Panc1 (cell line): ENCODE measurements around the gene CDH6. TPM values are rescaled to one million over a fixed set of nuclear protein-coding genes. Genes with fewer than 3 reads are reported as not detected.

Experiments
- ATAC-seq: fragments of 200-7000 bp; cut with Tn5 transposase; 2 replicates; pipeline ENCODE4 v1.9.1; 2020; ENCODE audit warnings: mild to moderate bottlenecking, moderate library complexity
- BruUV-seq: library from RNA; stranded (reverse); fragments of 400-500 nt; replicated peaks from 2 replicates; lab custom pipeline; 2021; lab: Mats Ljungman, UMichigan
- CTCF ChIA-PET: fragments of 300-600 bp; sonication (Branson Sonifier 250); formaldehyde crosslinking; loops from one replicate; lab custom pipeline; 2022; ENCODE audit warnings: antibody characterized with exemption; lab: Charles Lee
- POLR2A ChIA-PET: fragments of 300-600 bp; sonication (Branson Sonifier 250); formaldehyde crosslinking; loops from one replicate; lab custom pipeline; 2022; ENCODE audit warnings: antibody characterized with exemption; lab: Charles Lee
- DNase-seq: peaks from one replicate; pipeline ENCODE4 v3.0.0-alpha.2; 2010; ENCODE audit warnings: low read depth, low spot score
- H3K27ac ChIP-seq: 2 replicates; pipeline ENCODE4 v1.5.1; 2011; ENCODE audit warnings: mild to moderate bottlenecking, low read length, inconsistent platforms
- H3K27me3 ChIP-seq: fragments of 200-500 bp; sonication (Bioruptor generic); 2 replicates; pipeline ENCODE4 v1.6.0; 2014; ENCODE audit warnings: low read length, inconsistent platforms; ENCODE audit not compliant: control insufficient read depth, insufficient read depth
- H3K36me3 ChIP-seq: fragments of 200-500 bp; sonication (Bioruptor generic); 2 replicates; pipeline ENCODE4 v1.5.1; 2014; ENCODE audit warnings: inconsistent platforms, mild to moderate bottlenecking, low read length, moderate library complexity; ENCODE audit not compliant: control insufficient read depth, insufficient read depth
- H3K4me1 ChIP-seq: 2 replicates; pipeline ENCODE4 v1.5.1; 2011; ENCODE audit warnings: inconsistent platforms, mild to moderate bottlenecking, low read length, moderate library complexity; ENCODE audit not compliant: control insufficient read depth, insufficient read depth
- H3K4me3 ChIP-seq, 2 experiments: 2 replicates each; pipeline ENCODE4 v1.5.1; 2011 to 2012; ENCODE audit warnings: low read depth in 2 of 2, low read length in 2 of 2, mild to moderate bottlenecking in 2 of 2, inconsistent platforms in 1 of 2, moderate library complexity in 1 of 2
- H3K9me3 ChIP-seq: fragments of 200-500 bp; sonication (Bioruptor generic); 2 replicates; pipeline ENCODE4 v1.5.1; 2014; ENCODE audit warnings: low read depth, mild to moderate bottlenecking, inconsistent platforms, low read length, moderate library complexity; ENCODE audit not compliant: control insufficient read depth, insufficient read depth
- CTCF ChIP-seq: fragments of 450-650 bp; IDR thresholded peaks from 2 replicates; pipeline ENCODE4 v1.5.1; 2017; ENCODE audit warnings: mild to moderate bottlenecking
- POLR2AphosphoS5 ChIP-seq: IDR thresholded peaks from 2 replicates; pipeline ENCODE4 v1.6.1; 2012; ENCODE audit warnings: mild to moderate bottlenecking, low read depth, low read length, moderate library complexity
- REST ChIP-seq, 2 experiments: IDR thresholded peaks; 2 replicates each; pipeline ENCODE4 v1.6.1; 2011 to 2012; ENCODE audit warnings: low read depth in 2 of 2, control low read depth in 1 of 2, low read length in 1 of 2, mild to moderate bottlenecking in 1 of 2, moderate library complexity in 1 of 2; ENCODE audit not compliant: insufficient read depth in 1 of 2
- SIN3A ChIP-seq: IDR thresholded peaks from 2 replicates; pipeline ENCODE4 v1.6.1; 2012; ENCODE audit warnings: low read depth, mild to moderate bottlenecking, low read length, moderate library complexity, borderline replicate concordance; ENCODE audit not compliant: insufficient read depth
- TCF7L2 ChIP-seq: IDR thresholded peaks from 2 replicates; pipeline ENCODE4 v1.6.1; 2011; ENCODE audit warnings: mild to moderate bottlenecking, low read depth, low read length, inconsistent platforms
- in situ Hi-C: cut with HindIII; loops from 2 replicates; pipeline ENCODE4 v1.10.0; 2016; ENCODE audit warnings: low sequenced_read_pairs, low pct_unique_long_range_greater_than_20kb
- intact Hi-C: fragments of 100-400 bp; cut with micrococcal nuclease; formaldehyde crosslinking; loops from one replicate; pipeline ENCODE4 v1.10.0; 2022; ENCODE audit not compliant: unreplicated experiment
- total RNA-seq: library from RNA; stranded (reverse); gene quantifications from one replicate; pipeline ENCODE4 v1.2.1, GENCODE V29; 2021; ENCODE audit not compliant: unreplicated experiment

The CDH6 gene
- total RNA-seq, 1 experiment from 2014 or later: 0.36 TPM

DNA sequence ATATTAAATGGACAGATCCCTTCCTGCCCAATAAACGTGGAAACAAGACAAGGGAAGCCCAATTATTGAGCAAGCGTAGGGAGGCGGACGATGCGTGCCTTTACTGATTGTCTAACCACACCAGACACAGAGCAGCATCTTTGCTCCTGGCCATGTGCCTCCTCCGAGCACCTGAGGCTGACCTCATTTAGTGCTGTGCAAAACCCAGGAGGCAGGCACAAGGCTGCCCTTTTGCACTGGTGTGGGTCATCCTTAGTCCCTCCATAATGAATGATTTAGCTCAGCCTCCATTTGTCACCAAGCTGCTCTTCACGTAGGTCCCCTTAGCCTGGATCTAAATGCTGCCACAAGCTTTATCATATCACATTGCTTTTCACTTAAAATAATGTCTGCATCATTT is 24.1 kb upstream of the CDH6 start:
- no peaks in the 10 kb centered on the region for H3K36me3 ChIP-seq
- H3K27me3 ChIP-seq: no peaks in the 10 kb centered on the region
- BruUV-seq: no TSS peak
- ChIA-PET POLR2A (no interaction called here), CTCF (no interaction called here)
- DNase-seq (no peak), ATAC-seq (no peak)
- no peak overlapping the region for H3K4me3 ChIP-seq
- H3K4me1 ChIP-seq: no peaks in the 10 kb centered on the region
- in situ Hi-C loops: no loop called here
- no peak overlapping the region for H3K27ac ChIP-seq
- no peaks in the 10 kb centered on the region for H3K9me3 ChIP-seq
- TF ChIP-seq POLR2AphosphoS5: no peak
- TF ChIP-seq TCF7L2: no peak
- TF ChIP-seq REST (IDR thresholded peaks at IDR 0.05; ENCODE audit: insufficient read depth in 1 of 2, low read depth in 2 of 2, low read length in 1 of 2): no peak
- TF ChIP-seq SIN3A: no peak
- TF ChIP-seq CTCF: no peak
- intact Hi-C loops: no loop called here

DNA sequence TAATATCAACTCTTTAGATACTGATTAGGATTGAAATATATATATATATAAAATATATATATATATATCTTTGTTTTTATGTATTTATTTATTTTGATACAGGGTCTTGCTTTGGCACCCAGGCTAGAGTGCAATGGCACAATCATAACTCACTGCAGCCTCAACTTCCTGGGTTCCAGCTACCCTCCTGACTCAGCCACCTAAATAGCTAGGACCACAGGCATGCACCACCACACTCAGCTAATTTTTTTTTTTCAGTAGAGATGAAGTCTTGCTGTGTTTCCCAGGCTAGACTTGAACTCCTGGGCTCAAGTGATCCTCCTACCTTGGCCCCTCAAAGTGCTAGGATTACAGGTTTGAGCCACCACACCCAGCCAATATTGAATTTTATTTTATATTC is 20.6 kb upstream of the CDH6 start:
- Histone ChIP-seq H3K4me1 (no peaks in the 10 kb centered on the region), H3K36me3 (no peaks in the 10 kb centered on the region), H3K9me3 (no peaks in the 10 kb centered on the region), H3K4me3 (no peak overlapping the region), H3K27me3 (no peaks in the 10 kb centered on the region), H3K27ac (no peak overlapping the region)
- no TSS peak for BruUV-seq
- CTCF ChIA-PET: no interaction called here
- DNase-seq: no peak
- TF ChIP-seq CTCF: no peak
- TF ChIP-seq REST (IDR thresholded peaks at IDR 0.05; ENCODE audit: insufficient read depth in 1 of 2, low read depth in 2 of 2, low read length in 1 of 2): no peak
- no peak for TF ChIP-seq POLR2AphosphoS5
- no peak for TF ChIP-seq SIN3A
- TF ChIP-seq TCF7L2: no peak
- ATAC-seq: no peak
- intact Hi-C loops (no loop called here), in situ Hi-C loops (no loop called here)
- POLR2A ChIA-PET: no interaction called here
